Naive thymus-derived CD4-positive, alpha-beta T cell (primary cell): Measurements from ENCODE around the gene ANKRD50. TPM values are rescaled to one million over a fixed set of nuclear protein-coding genes. Genes with fewer than 3 reads are reported as not detected.

ENCODE experiments used
- ATAC-seq: fragments of 150-1000 bp; cut with Tn5 transposase; 2 replicates; pipeline ENCODE4 v1.10.0; 2021; ENCODE audit warnings: mild to moderate bottlenecking, moderate library complexity
- CTCF ChIA-PET: fragments of 350-600 bp; sonication (Branson Sonifier 250); formaldehyde crosslinking; loops from one replicate; lab custom pipeline; 2021; ENCODE audit warnings: antibody characterized with exemption; lab: Charles Lee
- POLR2A ChIA-PET: fragments of 350-600 bp; sonication (Branson Sonifier 250); formaldehyde crosslinking; loops from one replicate; lab custom pipeline; 2021; ENCODE audit warnings: antibody characterized with exemption, inconsistent platforms; lab: Charles Lee
- DNase-seq, 9 donors: peaks; one replicate each; pipeline versions ENCODE4 v3.0.0 to v3.0.0-alpha.2; 2020 to 2022; ENCODE audit warnings: mixed read lengths in 1 of 9
- H3K27ac ChIP-seq: one replicate; pipeline ENCODE4 v1.7.0; 2013; ENCODE audit warnings: mild to moderate bottlenecking, low read depth, low read length, moderate library complexity
- H3K27me3 ChIP-seq, 2 donors: one replicate each; pipeline ENCODE4 v1.7.0; 2013; ENCODE audit warnings: low read length in 2 of 2, mild to moderate bottlenecking in 2 of 2, moderate library complexity in 2 of 2; ENCODE audit not compliant: control insufficient read depth in 2 of 2, insufficient read depth in 2 of 2
- H3K36me3 ChIP-seq, 3 experiments: 1 replicate in 2 of 3; 2 replicates in 1 of 3; pipeline ENCODE4 v1.7.0; 2013; ENCODE audit warnings: low read length in 3 of 3, mild to moderate bottlenecking in 3 of 3, moderate library complexity in 1 of 3; ENCODE audit not compliant: insufficient read depth in 3 of 3, control insufficient read depth in 2 of 3
- H3K4me1 ChIP-seq, 2 donors: one replicate each; pipeline ENCODE4 v1.7.0; 2013; ENCODE audit warnings: low read length in 2 of 2, mild to moderate bottlenecking in 2 of 2, moderate library complexity in 1 of 2; ENCODE audit not compliant: control insufficient read depth in 2 of 2, insufficient read depth in 2 of 2
- H3K4me3 ChIP-seq: 2 replicates; pipeline ENCODE4 v1.7.0; 2013; ENCODE audit warnings: mild to moderate bottlenecking, low read length
- H3K9me3 ChIP-seq, 3 experiments: 1 replicate in 2 of 3; 2 replicates in 1 of 3; pipeline ENCODE4 v1.7.0; 2013; ENCODE audit warnings: low read length in 3 of 3; ENCODE audit not compliant: control insufficient read depth in 2 of 3
- H3K27ac Mint-ChIP-seq, 9 donors: one replicate each; pipeline ENCODE4 v1.8.0; 2020 to 2022; ENCODE audit warnings: mixed read lengths in 9 of 9, mild to moderate bottlenecking in 8 of 9, moderate library complexity in 5 of 9, inconsistent platforms in 2 of 9
- H3K27me3 Mint-ChIP-seq, 5 donors: one replicate each; pipeline ENCODE4 v1.8.0; 2021 to 2022; ENCODE audit warnings: mixed read lengths in 5 of 5, mild to moderate bottlenecking in 1 of 5
- H3K36me3 Mint-ChIP-seq, 5 donors: one replicate each; pipeline ENCODE4 v1.8.0; 2020 to 2022; ENCODE audit warnings: mixed read lengths in 5 of 5, mild to moderate bottlenecking in 3 of 5, inconsistent platforms in 1 of 5
- H3K4me1 Mint-ChIP-seq, 7 donors: one replicate each; pipeline ENCODE4 v1.8.0; 2020 to 2022; ENCODE audit warnings: mixed read lengths in 7 of 7, mild to moderate bottlenecking in 3 of 7, inconsistent platforms in 1 of 7
- H3K4me3 Mint-ChIP-seq, 10 donors: one replicate each; pipeline ENCODE4 v1.8.0; 2020 to 2022; ENCODE audit warnings: mild to moderate bottlenecking in 10 of 10, mixed read lengths in 10 of 10, moderate library complexity in 6 of 10, inconsistent platforms in 2 of 10
- H3K9me3 Mint-ChIP-seq, 11 donors: one replicate each; pipeline ENCODE4 v1.8.0; 2020 to 2022; ENCODE audit warnings: mixed read lengths in 11 of 11, mild to moderate bottlenecking in 4 of 11, inconsistent platforms in 1 of 11, moderate library complexity in 1 of 11
- intact Hi-C, 2 donors: fragments of 100-400 bp; cut with micrococcal nuclease; formaldehyde crosslinking; loops; one replicate each; pipeline ENCODE4 v1.15.1; 2023
- polyA plus RNA-seq, 2 donors: library from polyadenylated mRNA; unstranded; fragments of 300-500 nt; fragmentation: Illumina TruSeq; gene quantifications; one replicate each; pipeline ENCODE4 v1.2.3, GENCODE V29; 2021
- total RNA-seq, 6 experiments: library from RNA in 5 of 6; stranded (reverse) in 5 of 6; gene quantifications; 1 replicate in 5 of 6; 2 replicates in 1 of 6; pipeline ENCODE4 v1.2.3 and lab custom pipeline; 2021 to 2026

ANKRD50 gene
- total and polyA plus RNA-seq, 7 experiments from 2014 or later = 0.15 to 3.5 (median 0.65) TPM

GRCh38 chr4:124640022-124640730, 72.4 kb downstream of the ANKRD50 start:
- H3K4me1 Mint-ChIP-seq = peaks cover 0 to 1% (median 0%) of the 10 kb centered on the region in 7 donors
- no peak for ATAC-seq
- Histone ChIP-seq H3K36me3 (no peaks in the 10 kb centered on the region), H3K9me3 (no peaks in the 10 kb centered on the region), H3K4me1 (no peaks in the 10 kb centered on the region), H3K4me3 (no peak overlapping the region), H3K27me3 (no peaks in the 10 kb centered on the region), H3K27ac (no peak overlapping the region)
- POLR2A ChIA-PET = no interaction called here
- no peaks in the 10 kb centered on the region for H3K36me3 Mint-ChIP-seq
- intact Hi-C loops = no loop called here
- no peak overlapping the region for H3K4me3 Mint-ChIP-seq
- DNase-seq = no peak
- H3K27me3 Mint-ChIP-seq = no peaks in the 10 kb centered on the region
- CTCF ChIA-PET = interaction anchor here (0.9 kb wide), 1 partner anchor 9 kb away, joined by 3 read pairs; no protein-coding TSS in a partner anchor
- H3K27ac Mint-ChIP-seq = no peak overlapping the region
- peaks cover 0 to 7% (median 0%) of the 10 kb centered on the region in 11 donors for H3K9me3 Mint-ChIP-seq

DNA sequence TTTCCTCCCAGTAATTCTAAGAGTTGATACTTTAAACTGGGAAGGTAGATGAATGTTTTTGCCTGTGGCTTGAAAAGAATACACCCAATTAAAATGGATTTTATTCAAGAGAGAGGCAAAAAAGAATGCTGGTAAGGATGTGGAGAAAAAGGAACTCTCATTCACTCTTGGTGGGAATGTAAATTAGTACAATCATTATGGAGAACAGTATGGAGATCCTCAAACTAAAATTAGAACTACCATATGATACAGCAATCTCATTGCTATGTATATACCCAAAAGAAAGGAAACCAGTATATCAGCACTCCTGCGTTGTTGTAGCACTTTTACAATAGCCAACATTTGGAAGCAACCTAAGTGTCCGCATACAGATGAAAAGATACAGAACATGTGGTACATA, 75.2 kb downstream of the ANKRD50 start:
- H3K36me3 ChIP-seq = no peaks in the 10 kb centered on the region
- DNase-seq (no peak), ATAC-seq (no peak)
- no peak overlapping the region for H3K27ac Mint-ChIP-seq
- H3K4me1 Mint-ChIP-seq = peaks cover 0 to 1% (median 0%) of the 10 kb centered on the region in 7 donors
- H3K27me3 Mint-ChIP-seq = no peaks in the 10 kb centered on the region
- H3K36me3 Mint-ChIP-seq = no peaks in the 10 kb centered on the region
- peaks cover 0 to 7% (median 0%) of the 10 kb centered on the region in 11 donors for H3K9me3 Mint-ChIP-seq
- no peak overlapping the region for H3K27ac ChIP-seq
- POLR2A ChIA-PET = no interaction called here
- no peak overlapping the region for H3K4me3 ChIP-seq
- H3K9me3 ChIP-seq = no peaks in the 10 kb centered on the region
- intact Hi-C loops = no loop called here
- H3K27me3 ChIP-seq = no peaks in the 10 kb centered on the region
- CTCF ChIA-PET = no interaction called here
- no peak overlapping the region for H3K4me3 Mint-ChIP-seq
- H3K4me1 ChIP-seq = no peaks in the 10 kb centered on the region

DNA sequence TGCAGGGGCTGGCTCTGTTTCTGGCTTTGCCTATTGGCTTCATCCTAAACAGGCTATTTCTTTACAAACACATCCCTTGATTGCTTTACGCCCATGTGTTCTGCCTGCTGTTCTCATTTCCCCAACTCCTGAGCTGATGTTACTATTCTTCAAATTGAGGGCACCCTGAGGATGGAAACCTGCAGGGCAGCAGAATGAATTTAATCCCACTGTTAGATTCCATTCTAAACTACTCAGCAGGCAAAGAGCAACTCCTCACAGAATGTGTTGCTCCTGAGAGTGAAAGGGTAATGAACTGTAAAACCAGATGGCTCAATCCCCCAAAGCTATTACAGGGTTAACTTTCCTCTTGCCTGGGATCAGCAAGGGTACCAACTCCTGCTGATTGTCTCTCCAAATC, 75.7 kb downstream of the ANKRD50 start:
- Mint-ChIP-seq H3K27me3 (no peaks in the 10 kb centered on the region), H3K9me3 (peaks cover 0 to 7% (median 0%) of the 10 kb centered on the region in 11 donors), H3K4me1 (peaks cover 0 to 1% (median 0%) of the 10 kb centered on the region in 7 donors), H3K4me3 (no peak overlapping the region), H3K36me3 (no peaks in the 10 kb centered on the region), H3K27ac (no peak overlapping the region)
- DNase-seq = no peak
- H3K4me1 ChIP-seq = no peaks in the 10 kb centered on the region
- intact Hi-C loops = no loop called here
- no peaks in the 10 kb centered on the region for H3K9me3 ChIP-seq
- no peak for ATAC-seq
- ChIA-PET POLR2A (no interaction called here), CTCF (no interaction called here)
- H3K4me3 ChIP-seq = no peak overlapping the region
- no peaks in the 10 kb centered on the region for H3K36me3 ChIP-seq
- H3K27ac ChIP-seq = no peak overlapping the region
- no peaks in the 10 kb centered on the region for H3K27me3 ChIP-seq

DNA sequence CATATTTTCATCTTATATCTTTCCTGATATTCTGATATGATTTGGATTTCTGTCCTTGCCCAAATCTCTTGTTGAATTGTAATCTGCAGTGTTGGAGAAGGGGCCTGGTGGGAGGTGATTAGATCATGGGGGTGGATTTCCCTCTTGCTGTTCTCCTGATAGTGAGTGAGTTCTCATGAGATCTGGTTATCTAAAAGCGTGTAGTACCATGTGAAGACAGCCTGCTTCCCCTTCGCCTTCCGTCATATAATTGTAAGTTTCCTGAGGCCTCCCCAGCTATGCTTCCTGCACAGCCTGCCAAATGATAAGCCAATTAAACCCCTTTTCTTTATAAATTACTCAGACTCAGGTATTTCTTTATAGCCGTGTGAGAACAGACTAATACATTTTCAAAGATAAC, 77.2 kb downstream of the ANKRD50 start:
- no peaks in the 10 kb centered on the region for H3K36me3 Mint-ChIP-seq
- peaks cover 0 to 1% (median 0%) of the 10 kb centered on the region in 7 donors for H3K4me1 Mint-ChIP-seq
- Histone ChIP-seq H3K9me3 (no peaks in the 10 kb centered on the region), H3K4me3 (no peak overlapping the region), H3K27ac (no peak overlapping the region), H3K36me3 (no peaks in the 10 kb centered on the region), H3K4me1 (no peaks in the 10 kb centered on the region), H3K27me3 (no peaks in the 10 kb centered on the region)
- ChIA-PET CTCF (no interaction called here), POLR2A (no interaction called here)
- DNase-seq (no peak), ATAC-seq (no peak)
- no peak overlapping the region for H3K27ac Mint-ChIP-seq
- intact Hi-C loops = no loop called here
- peaks cover 0 to 7% (median 0%) of the 10 kb centered on the region in 11 donors for H3K9me3 Mint-ChIP-seq
- H3K27me3 Mint-ChIP-seq = no peaks in the 10 kb centered on the region
- H3K4me3 Mint-ChIP-seq = no peak overlapping the region

DNA sequence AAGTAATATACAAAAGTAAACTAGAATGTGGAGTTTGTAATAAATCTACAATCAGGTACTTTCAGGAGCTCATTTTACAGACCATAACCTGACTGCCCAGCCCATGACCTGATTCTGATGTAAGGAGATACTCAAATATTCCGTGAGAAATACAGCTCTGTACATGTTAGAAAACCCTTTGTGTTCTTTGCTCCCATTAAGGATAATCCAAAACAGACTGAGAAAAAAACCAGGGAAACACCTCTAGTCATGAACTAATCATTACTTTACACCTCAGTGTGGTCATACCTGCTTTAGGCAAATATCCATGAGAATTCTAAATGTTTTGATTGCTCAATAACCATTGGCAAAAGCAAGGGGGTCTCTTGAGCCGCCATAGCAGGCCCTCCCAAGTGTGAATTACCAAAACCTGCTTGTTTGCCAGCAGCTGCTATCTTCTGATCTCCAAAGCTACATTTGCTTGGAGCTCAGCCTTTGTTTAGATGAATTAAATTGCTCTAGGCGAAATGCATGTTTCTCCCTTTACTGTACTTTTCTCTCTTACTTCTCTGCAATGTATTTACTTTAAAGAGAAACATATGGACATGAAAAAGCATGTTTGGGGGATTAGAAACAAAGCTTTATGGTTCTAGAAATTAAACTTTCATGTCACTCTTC, 79.1 kb downstream of the ANKRD50 start:
- Mint-ChIP-seq H3K9me3 (peaks cover 0 to 7% (median 0%) of the 10 kb centered on the region in 11 donors), H3K36me3 (no peaks in the 10 kb centered on the region)

DNA sequence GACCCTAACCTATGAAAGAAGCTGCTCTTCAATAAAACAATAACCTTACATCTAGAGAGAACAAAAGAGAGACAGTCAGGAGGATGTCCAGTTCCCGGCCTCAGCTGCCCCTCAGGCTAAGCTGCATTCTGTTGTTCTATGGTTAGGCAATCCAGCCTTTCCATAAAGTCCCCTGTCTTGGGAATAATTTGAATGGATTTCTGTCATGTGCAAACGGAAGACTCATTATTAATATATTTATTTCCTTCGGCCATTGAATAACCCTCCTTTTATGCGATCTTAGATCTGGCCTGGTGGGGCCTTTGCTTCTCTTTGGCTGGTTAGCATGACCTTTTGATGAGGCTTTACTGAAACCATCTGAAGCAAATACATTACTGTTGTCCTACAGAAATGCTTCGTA, 80.1 kb downstream of the ANKRD50 start:
- Histone ChIP-seq H3K4me1 (no peaks in the 10 kb centered on the region), H3K36me3 (no peaks in the 10 kb centered on the region), H3K27ac (no peak overlapping the region), H3K9me3 (no peaks in the 10 kb centered on the region), H3K4me3 (no peak overlapping the region), H3K27me3 (no peaks in the 10 kb centered on the region)
- POLR2A ChIA-PET = no interaction called here
- Mint-ChIP-seq H3K36me3 (no peaks in the 10 kb centered on the region), H3K9me3 (peaks cover 0 to 4% (median 0%) of the 10 kb centered on the region in 11 donors), H3K27ac (no peak overlapping the region), H3K4me1 (no peaks in the 10 kb centered on the region), H3K4me3 (no peak overlapping the region), H3K27me3 (no peaks in the 10 kb centered on the region)
- intact Hi-C loops = no loop called here
- ATAC-seq (no peak), DNase-seq (no peak)
- CTCF ChIA-PET = no interaction called here

More for the DNA sequence above, 79.1 kb downstream of the ANKRD50 start:
- DNase-seq = no peak
- Histone ChIP-seq H3K36me3 (no peaks in the 10 kb centered on the region), H3K4me3 (no peak overlapping the region), H3K27me3 (no peaks in the 10 kb centered on the region), H3K9me3 (no peaks in the 10 kb centered on the region), H3K27ac (no peak overlapping the region), H3K4me1 (no peaks in the 10 kb centered on the region)
- no peak overlapping the region for H3K4me3 Mint-ChIP-seq
- peaks cover 0 to 1% (median 0%) of the 10 kb centered on the region in 7 donors for H3K4me1 Mint-ChIP-seq
- intact Hi-C loops = no loop called here
- no peak overlapping the region for H3K27ac Mint-ChIP-seq
- CTCF ChIA-PET = no interaction called here
- H3K27me3 Mint-ChIP-seq = no peaks in the 10 kb centered on the region
- ATAC-seq = no peak
- POLR2A ChIA-PET = no interaction called here
